OCI-LY3 (cell line): ENCODE data around the gene TUBB.

Experiments used
- H2AFZ ChIP-seq: fragments of 200-600, 300-600 bp; shearing (Covaris generic); 2 replicates; pipeline ENCODE4 v1.6.0; 2014; ENCODE audit warnings: antibody characterized with exemption, low read depth, low read length
- H3K27ac ChIP-seq: fragments of 200-600, 300-600 bp; sonication (generic); 2 replicates; pipeline ENCODE4 v1.5.1; 2014; ENCODE audit warnings: mild to moderate bottlenecking, low read length, moderate library complexity, mixed read lengths
- H3K27me3 ChIP-seq: fragments of 200-600, 300-600 bp; sonication (generic); 2 replicates; pipeline ENCODE4 v1.6.1; 2014; ENCODE audit warnings: low read depth, low read length, mixed read lengths
- H3K36me3 ChIP-seq: fragments of 200-600, 300-600 bp; sonication (generic); replicated peaks from 2 replicates; pipeline ENCODE3; 2014; ENCODE audit warnings: low read depth, low read length, mixed read lengths
- H3K4me1 ChIP-seq: fragments of 300-600, 200-600 bp; sonication (generic); 2 replicates; pipeline ENCODE4 v1.6.1; 2014; ENCODE audit warnings: low read length, mixed read lengths
- H3K4me2 ChIP-seq: fragments of 200-600, 300-600 bp; sonication (generic); 2 replicates; pipeline ENCODE4 v1.6.1; 2014; ENCODE audit warnings: low read length, mixed read lengths
- H3K4me3 ChIP-seq: fragments of 300-600, 200-600 bp; sonication (generic); 2 replicates; pipeline ENCODE4 v1.5.1; 2014; ENCODE audit warnings: antibody characterized with exemption, mild to moderate bottlenecking, low read length, moderate library complexity
- H3K79me2 ChIP-seq: fragments of 300-600, 200-600 bp; shearing (Covaris generic); 2 replicates; pipeline ENCODE4 v1.6.1; 2014; ENCODE audit warnings: mild to moderate bottlenecking, low read length, mixed read lengths
- H3K9ac ChIP-seq: fragments of 300-600, 200-600 bp; shearing (Covaris generic); 2 replicates; pipeline ENCODE4 v1.6.0; 2014; ENCODE audit warnings: mild to moderate bottlenecking, low read length, moderate library complexity
- H3K9me3 ChIP-seq: fragments of 200-600, 300-600 bp; shearing (Covaris generic); 2 replicates; pipeline ENCODE4 v1.6.1; 2014; ENCODE audit warnings: low read length, mixed read lengths; ENCODE audit not compliant: insufficient read depth
- H4K20me1 ChIP-seq: fragments of 200-600, 300-600 bp; sonication (generic); 2 replicates; pipeline ENCODE4 v1.6.1; 2016; ENCODE audit warnings: low read length, mixed read lengths; ENCODE audit not compliant: insufficient read depth
- CTCF ChIP-seq: fragments of 200-600, 300-600 bp; sonication (generic); IDR thresholded peaks from 2 replicates; pipeline ENCODE4 v1.5.1; 2014; ENCODE audit warnings: antibody characterized with exemption, low read length, low read depth
- EZH2phosphoT487 ChIP-seq: fragments of 200-600 bp; shearing (Covaris generic); IDR thresholded peaks from 2 replicates; pipeline ENCODE4 v1.6.1; 2018; ENCODE audit warnings: antibody characterized with exemption, mixed run types, low read depth

Gene TUBB

GRCh38 chr6:30691208-30691847, 28.8 kb upstream of the TUBB start:
- Histone ChIP-seq H2AFZ (peak overlapping the region; percentile 49), H3K27ac (no peak overlapping the region), H3K9me3 (no peaks in the 10 kb centered on the region), H3K4me2 (peak overlapping the region; percentile 87), H3K4me3 (peak overlapping the region; percentile 94), H3K9ac (peak overlapping the region; percentile 75), H4K20me1 (no peaks in the 10 kb centered on the region), H3K79me2 (peaks cover under 1% of the 10 kb centered on the region), H3K27me3 (no peaks in the 10 kb centered on the region), H3K36me3 (no peaks in the 10 kb centered on the region), H3K4me1 (peaks cover 27% of the 10 kb centered on the region)
- TF ChIP-seq CTCF (no peak), EZH2phosphoT487 (no peak)

- Histone ChIP-seq H3K9me3 (no peaks in the 10 kb centered on the region), H3K27me3 (no peaks in the 10 kb centered on the region), H3K27ac (no peak overlapping the region), H4K20me1 (no peaks in the 10 kb centered on the region), H3K4me3 (no peak overlapping the region), H3K79me2 (no peaks in the 10 kb centered on the region), H3K4me1 (peaks cover 9% of the 10 kb centered on the region; the same call in 1 of the 2 replicates), H3K36me3 (no peaks in the 10 kb centered on the region), H3K9ac (no peak overlapping the region), H3K4me2 (no peak overlapping the region), H2AFZ (no peak overlapping the region)
- TF ChIP-seq EZH2phosphoT487 (no peak), CTCF (no peak)
Observed at GRCh38 chr6:30696432-30696831, 23.7 kb upstream of the TUBB start.

GRCh38 chr6:30700340-30700739, 19.8 kb upstream of the TUBB start:
- Histone ChIP-seq H3K4me3 (no peak overlapping the region), H2AFZ (no peak overlapping the region), H3K4me2 (no peak overlapping the region), H3K9ac (no peak overlapping the region), H3K36me3 (no peaks in the 10 kb centered on the region), H4K20me1 (no peaks in the 10 kb centered on the region), H3K9me3 (no peaks in the 10 kb centered on the region), H3K79me2 (no peaks in the 10 kb centered on the region), H3K27ac (no peak overlapping the region), H3K4me1 (peaks cover 3% of the 10 kb centered on the region; the same call in 1 of the 2 replicates), H3K27me3 (no peaks in the 10 kb centered on the region)
- TF ChIP-seq CTCF (no peak), EZH2phosphoT487 (no peak)

GRCh38 chr6:30703011-30703410, 17.1 kb upstream of the TUBB start:
- Histone ChIP-seq H3K4me2 (no peak overlapping the region), H3K4me1 (no peaks in the 10 kb centered on the region), H3K4me3 (no peak overlapping the region), H3K9ac (no peak overlapping the region), H3K79me2 (no peaks in the 10 kb centered on the region), H4K20me1 (no peaks in the 10 kb centered on the region), H2AFZ (no peak overlapping the region), H3K27me3 (no peaks in the 10 kb centered on the region), H3K36me3 (no peaks in the 10 kb centered on the region), H3K27ac (no peak overlapping the region), H3K9me3 (no peaks in the 10 kb centered on the region)
- TF ChIP-seq EZH2phosphoT487 (no peak), CTCF (no peak)
